HG03378 (cell line): ENCODE data around the gene ZFAND3.
"Not testable (repeated sequence)": the region's sequence is repeated elsewhere in the genome, so short reads cannot be mapped to it uniquely, and the experiment has no call there.

Source experiments
- ATAC-seq: cut with Tn5 transposase; IDR thresholded peaks from one replicate; pipeline ENCODE4 v1.9.1; 2021; ENCODE audit warnings: mild to moderate bottlenecking, moderate library complexity; ENCODE audit not compliant: unreplicated experiment

Gene ZFAND3

DNA sequence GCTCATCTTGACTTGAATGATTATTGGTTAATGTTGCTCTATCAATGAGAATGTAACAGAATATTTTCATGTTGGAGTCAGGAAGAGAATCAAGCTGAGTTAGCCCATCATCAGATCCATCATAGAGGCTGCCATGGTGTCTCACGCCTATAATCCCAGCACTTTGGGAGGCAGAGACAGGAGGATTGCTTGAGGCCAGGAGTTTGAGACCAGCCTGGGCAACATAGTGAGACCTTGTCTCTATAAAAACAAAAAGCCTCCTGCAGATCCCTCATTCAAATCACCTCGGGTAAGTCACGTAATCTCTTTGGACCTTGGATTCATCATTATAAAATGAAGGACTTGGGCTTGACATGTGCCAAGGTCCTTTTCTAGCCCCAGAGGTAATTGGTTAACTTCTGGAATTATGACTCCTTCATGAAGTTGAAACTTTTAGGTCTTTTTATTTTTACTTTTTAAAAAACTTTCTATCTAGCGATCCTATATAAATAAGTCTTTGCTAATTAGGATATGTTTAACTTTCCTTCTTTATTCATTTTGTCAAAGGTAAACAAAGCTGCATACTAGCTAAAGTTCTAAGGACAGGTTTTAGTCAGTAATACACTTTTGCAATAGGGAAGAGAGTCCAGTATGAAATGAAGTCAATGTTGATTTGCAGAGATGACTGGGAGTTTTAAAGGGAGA lies 110.9 kb downstream of the ZFAND3 start:
- no peak for ATAC-seq

DNA sequence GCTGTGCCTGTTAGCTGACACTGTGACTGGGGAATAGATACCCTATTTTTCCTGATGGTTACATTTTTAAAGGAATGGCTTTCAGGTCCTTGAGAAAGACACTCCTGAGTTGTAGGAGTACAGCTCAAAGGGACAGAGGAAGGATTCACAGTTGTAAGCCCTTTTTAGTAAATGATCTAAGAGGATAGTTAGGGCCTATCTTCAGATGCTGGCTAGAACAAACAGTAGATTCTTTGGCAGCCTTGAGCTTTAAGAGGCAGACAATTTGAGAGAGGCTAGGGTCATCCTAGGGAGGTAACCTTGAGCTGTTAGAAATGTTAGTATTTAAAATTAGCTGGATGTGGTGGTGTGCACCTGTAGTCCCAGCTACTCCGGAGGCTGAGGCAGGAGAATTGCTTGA lies 111.5 kb downstream of the ZFAND3 start:
- no peak for ATAC-seq

- ATAC-seq: no peak
These were observed 114.7 kb downstream of the ZFAND3 start for GRCh38 chr6:37934276-37934675.

DNA sequence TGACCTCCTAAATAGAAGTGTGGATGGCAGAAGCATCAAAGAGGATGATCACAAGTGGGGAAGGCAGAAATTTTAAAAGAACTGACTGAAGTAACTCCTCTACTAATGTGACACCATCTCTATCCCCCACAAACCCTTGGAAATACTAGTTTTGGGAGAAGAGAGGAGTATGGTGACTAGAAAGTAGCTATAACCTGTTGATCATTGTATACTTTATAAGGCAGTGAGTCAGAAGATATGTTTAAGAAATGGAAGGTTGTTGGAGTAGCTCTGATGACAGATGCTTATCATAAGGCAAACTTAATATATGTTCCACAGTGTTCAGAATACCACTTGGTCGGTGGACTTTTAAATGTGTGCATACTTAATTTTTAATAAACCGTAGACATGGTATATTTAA lies 116.6 kb downstream of the ZFAND3 start:
- ATAC-seq: no peak

DNA sequence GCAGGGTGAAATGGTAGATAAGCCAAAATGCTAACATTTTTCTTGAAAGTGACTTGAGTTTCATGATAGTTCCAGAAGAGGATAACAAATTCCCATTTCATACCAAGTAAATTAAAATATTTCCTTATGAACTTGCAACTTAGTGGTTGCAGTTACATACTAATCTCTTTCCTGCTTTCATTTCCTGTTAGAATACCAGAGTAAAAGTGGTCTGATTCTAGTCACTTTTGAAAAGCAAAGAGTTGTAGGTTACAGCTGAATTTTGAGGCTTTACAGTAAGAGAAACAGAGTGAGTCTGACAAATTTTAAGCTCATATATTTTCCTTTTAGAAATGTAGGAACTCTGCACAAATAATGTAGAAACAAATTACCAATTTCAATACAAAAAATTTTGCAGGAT lies 117.4 kb downstream of the ZFAND3 start:
- no peak for ATAC-seq

DNA sequence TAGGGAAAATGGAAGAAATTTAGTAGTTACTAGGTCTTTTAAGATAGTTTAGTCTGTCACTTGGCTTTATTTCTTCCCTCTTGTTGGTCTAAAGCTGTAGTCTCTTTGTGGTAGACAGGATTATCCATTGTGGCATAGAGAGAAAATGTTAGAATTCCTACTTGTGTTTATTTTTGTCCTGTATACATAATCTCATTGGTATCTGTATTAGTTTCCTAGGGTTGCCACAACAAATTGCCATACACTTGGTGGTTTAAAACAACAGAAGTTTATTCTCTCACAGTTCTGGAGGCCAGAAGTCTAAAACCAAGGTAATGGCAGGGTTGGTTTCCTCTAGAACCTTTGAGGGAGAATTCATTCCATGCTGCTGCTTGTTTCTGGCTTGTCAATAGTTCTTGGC lies 119.4 kb downstream of the ZFAND3 start:
- ATAC-seq: no peak

- no peak for ATAC-seq
These were observed 120.7 kb downstream of the ZFAND3 start for GRCh38 chr6:37940074-37940847.

DNA sequence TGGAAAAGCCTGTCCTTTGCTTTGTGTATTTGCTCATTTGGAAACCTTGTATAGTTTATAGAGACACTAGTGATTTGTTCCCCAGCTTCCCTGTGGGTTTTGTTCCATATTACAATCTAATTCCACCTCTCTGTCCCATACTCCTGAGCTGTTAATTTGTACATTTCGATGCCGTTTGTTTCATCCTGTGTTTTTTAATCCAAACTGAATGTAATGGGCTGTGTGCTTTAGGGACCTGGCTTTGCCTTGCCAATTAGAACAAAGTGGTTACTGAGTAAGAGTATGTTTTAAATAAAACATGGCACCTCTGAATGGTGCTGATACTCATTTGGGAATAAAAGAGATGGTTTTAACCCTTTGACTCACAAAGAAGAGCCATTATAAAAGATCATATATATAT lies 122.3 kb downstream of the ZFAND3 start:
- ATAC-seq: no peak

- ATAC-seq: no peak
These were observed 123.3 kb downstream of the ZFAND3 start for GRCh38 chr6:37942606-37943376.

DNA sequence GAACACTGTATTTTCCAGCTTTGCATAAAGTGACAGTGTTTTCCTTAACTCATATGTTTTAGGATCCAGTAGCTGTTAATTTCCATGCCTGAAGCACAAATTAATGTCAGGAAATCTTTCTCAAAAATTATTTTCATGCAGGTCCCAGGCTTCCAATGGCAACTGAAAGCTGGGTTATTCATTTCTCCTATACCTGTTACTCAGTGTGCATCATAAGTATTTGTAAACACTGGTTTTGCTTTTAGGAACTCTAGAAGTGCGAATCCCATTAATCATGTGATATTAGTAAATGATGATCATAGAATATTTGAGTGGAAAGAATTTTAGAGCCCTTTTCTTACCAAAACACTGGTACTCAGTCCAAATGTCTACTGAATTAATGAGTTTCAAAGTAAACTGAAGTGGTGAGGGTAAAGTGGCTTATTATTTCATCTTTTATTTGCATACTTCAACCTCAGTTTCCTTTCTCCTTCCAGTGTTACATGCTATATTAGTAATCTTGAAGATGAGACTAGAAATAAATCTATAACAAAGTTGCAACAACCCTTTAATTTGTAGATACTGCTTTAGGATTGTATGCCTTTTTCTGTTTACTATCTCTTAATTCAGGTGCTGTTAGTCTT lies 124.0 kb downstream of the ZFAND3 start:
- no peak for ATAC-seq

GRCh38 chr6:37946057-37946456 lies 126.5 kb downstream of the ZFAND3 start:
- ATAC-seq: no peak

GRCh38 chr6:37947468-37947867 lies 127.9 kb downstream of the ZFAND3 start:
- no peak for ATAC-seq

GRCh38 chr6:37948584-37948983 lies 129.1 kb downstream of the ZFAND3 start:
- ATAC-seq: not testable (repeated sequence)

DNA sequence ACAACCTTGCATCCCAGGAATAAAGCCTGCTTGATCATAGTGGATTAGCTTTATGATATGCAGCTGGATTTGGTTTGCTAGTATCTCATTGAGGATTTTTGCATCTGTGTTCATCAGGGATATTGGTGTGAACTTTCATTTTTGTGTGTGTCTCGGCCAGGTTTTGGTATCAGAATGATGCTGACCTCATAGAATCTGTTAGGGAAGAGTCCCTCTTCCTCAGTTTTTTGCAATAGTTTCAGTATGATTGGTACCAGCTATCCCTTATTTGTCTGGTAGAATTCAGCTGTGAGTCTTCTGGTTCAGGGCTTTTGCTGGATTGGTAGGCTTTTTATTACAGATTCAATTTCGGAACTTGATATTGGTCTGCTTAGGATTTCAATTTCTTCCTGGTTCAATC lies 132.5 kb downstream of the ZFAND3 start:
- ATAC-seq: no peak

DNA sequence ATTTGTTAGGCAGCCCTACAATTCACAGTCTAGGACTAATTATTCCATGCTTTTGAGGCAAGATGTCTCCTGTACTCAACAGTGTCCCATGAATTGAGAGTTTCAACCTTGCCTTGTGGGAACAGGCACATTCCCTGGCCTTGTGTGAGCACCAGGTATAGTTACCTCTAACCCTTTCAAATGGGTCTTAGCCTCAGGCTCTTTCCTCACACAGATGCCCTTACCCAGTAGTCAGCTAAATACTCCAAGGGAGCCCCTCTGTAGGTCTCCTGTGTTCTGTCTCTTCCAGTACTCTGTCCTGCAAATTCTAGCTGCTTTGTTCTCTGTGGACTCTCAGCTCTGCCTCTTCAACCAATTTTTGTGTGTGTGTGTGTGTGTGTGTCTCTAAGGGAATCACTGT lies 135.3 kb downstream of the ZFAND3 start:
- no peak for ATAC-seq

GRCh38 chr6:37956711-37957275 lies 137.3 kb downstream of the ZFAND3 start:
- ATAC-seq: no peak

DNA sequence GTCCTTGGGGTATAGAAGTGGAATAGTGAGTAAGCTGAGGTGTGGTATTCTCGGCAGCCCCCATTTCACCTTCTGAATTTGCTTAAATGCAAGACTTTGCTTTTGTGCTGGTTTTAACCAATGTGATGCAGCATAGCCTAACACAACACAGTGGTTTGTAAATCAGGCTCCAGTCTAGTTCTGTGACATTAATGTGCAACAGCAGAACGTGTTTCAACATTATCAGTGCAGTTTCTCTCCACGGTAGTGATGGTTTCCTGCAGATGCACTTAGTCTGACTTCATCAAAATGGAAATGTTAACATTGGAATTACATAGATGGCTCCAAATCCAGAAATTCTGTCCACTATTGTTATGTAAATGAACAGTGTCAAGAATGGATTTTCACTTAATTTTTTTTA lies 139.5 kb downstream of the ZFAND3 start:
- ATAC-seq: no peak

- ATAC-seq: no peak
These were observed 140.8 kb downstream of the ZFAND3 start for GRCh38 chr6:37960139-37960935.

- ATAC-seq: not testable (repeated sequence)
These were observed 143.1 kb downstream of the ZFAND3 start for GRCh38 chr6:37962481-37963080.
